Caco-2 (cell line): Measurements from ENCODE around the gene ANXA5. TPM values are rescaled to one million over a fixed set of nuclear protein-coding genes. Genes with fewer than 3 reads are reported as not detected.

ENCODE experiments used
- BruUV-seq: library from RNA; stranded (reverse); fragments of 400-500 nt; replicated peaks from 2 replicates; lab custom pipeline; 2021; lab: Mats Ljungman, UMichigan
- CTCF ChIA-PET: fragments of 300-600 bp; sonication (Branson Sonifier 250); formaldehyde crosslinking; loops from one replicate; lab custom pipeline; 2022; ENCODE audit warnings: antibody characterized with exemption; lab: Charles Lee
- POLR2A ChIA-PET: fragments of 300-600 bp; sonication (Branson Sonifier 250); formaldehyde crosslinking; loops from one replicate; lab custom pipeline; 2022; ENCODE audit warnings: antibody characterized with exemption; lab: Charles Lee
- DNase-seq, 2 experiments: peaks; one replicate each; pipeline versions ENCODE4 v3.0.0 to v3.0.0-alpha.2; 2020 to 2022
- H3K27me3 ChIP-seq: replicated peaks from 2 replicates; pipeline ENCODE4 v1.6.0; 2011; ENCODE audit warnings: low read length; ENCODE audit not compliant: control insufficient read depth, insufficient read depth
- H3K36me3 ChIP-seq: 2 replicates; pipeline ENCODE4 v1.5.1; 2011; ENCODE audit warnings: low read length; ENCODE audit not compliant: control insufficient read depth, insufficient read depth
- H3K4me1 ChIP-seq: fragments of 250-450 bp; sonication (Bioruptor Pico); 2 replicates; pipeline ENCODE4 v1.5.1; 2020; ENCODE audit warnings: mild to moderate bottlenecking
- H3K4me3 ChIP-seq: 2 replicates; pipeline ENCODE4 v1.5.1; 2011; ENCODE audit warnings: low read depth, mild to moderate bottlenecking, control low read depth, low read length
- H3K9me3 ChIP-seq: fragments of 250-450 bp; sonication (Bioruptor Pico); 2 replicates; pipeline ENCODE4 v1.5.1; 2020; ENCODE audit warnings: mild to moderate bottlenecking, moderate library complexity
- H3K27ac Mint-ChIP-seq: one replicate; pipeline ENCODE4 v1.8.0; 2022; ENCODE audit warnings: mixed read lengths; ENCODE audit not compliant: unreplicated experiment
- H3K27me3 Mint-ChIP-seq: one replicate; pipeline ENCODE4 v1.8.0; 2022; ENCODE audit warnings: mixed read lengths; ENCODE audit not compliant: insufficient read depth, unreplicated experiment
- H3K36me3 Mint-ChIP-seq: one replicate; pipeline ENCODE4 v1.8.0; 2022; ENCODE audit warnings: mild to moderate bottlenecking, mixed read lengths; ENCODE audit not compliant: insufficient read depth, unreplicated experiment
- H3K4me1 Mint-ChIP-seq: one replicate; pipeline ENCODE4 v1.8.0; 2022; ENCODE audit warnings: low read depth, mixed read lengths; ENCODE audit not compliant: unreplicated experiment
- H3K4me3 Mint-ChIP-seq: one replicate; pipeline ENCODE4 v1.8.0; 2022; ENCODE audit warnings: mild to moderate bottlenecking, moderate library complexity, mixed read lengths; ENCODE audit not compliant: unreplicated experiment
- H3K9me3 Mint-ChIP-seq: one replicate; pipeline ENCODE4 v1.8.0; 2022; ENCODE audit warnings: mixed read lengths; ENCODE audit not compliant: unreplicated experiment
- CTCF ChIP-seq, 2 experiments: fragments of 200-600 bp in 1 of 2; IDR thresholded peaks; 1 replicate in 1 of 2; 2 replicates in 1 of 2; pipeline versions ENCODE4 v1.5.1 to v1.8.0; 2011 to 2022; ENCODE audit warnings: antibody characterized with exemption in 1 of 2, control low read depth in 1 of 2, inconsistent platforms in 1 of 2, low read depth in 1 of 2, low read length in 1 of 2, mild to moderate bottlenecking in 1 of 2, moderate library complexity in 1 of 2; ENCODE audit not compliant: insufficient read depth in 1 of 2, severe bottlenecking in 1 of 2, unreplicated experiment in 1 of 2
- intact Hi-C: fragments of 100-400 bp; cut with micrococcal nuclease; formaldehyde crosslinking; loops from one replicate; pipeline ENCODE4 v1.10.0; 2022; ENCODE audit not compliant: unreplicated experiment
- total RNA-seq: library from RNA; stranded (reverse); gene quantifications from 2 replicates; pipeline ENCODE4 v1.2.3, GENCODE V29; 2022

Gene ANXA5
- total RNA-seq, 1 experiment from 2014 or later = 359 TPM

DNA sequence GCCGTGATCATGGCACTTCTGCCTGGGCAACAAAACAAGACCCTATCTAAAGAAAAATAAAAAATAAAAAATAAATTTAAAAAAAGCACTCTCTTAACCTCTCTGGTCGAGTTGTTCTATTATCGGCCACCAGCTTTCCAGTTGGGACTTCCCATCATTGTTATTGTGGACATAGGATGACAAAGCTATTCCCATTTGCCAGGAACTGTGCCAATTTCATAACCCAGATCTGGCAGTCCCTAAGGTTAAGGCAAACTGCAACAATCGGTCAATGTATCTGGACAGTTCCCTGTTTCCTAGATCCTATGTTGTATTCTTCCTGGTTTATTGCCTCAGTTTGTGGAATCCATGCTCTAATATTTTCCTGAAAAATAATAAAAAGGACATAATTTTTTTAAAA, 17.8 kb upstream of the ANXA5 start:
- intact Hi-C loops = no loop called here
- CTCF ChIA-PET = no interaction called here
- no peaks in the 10 kb centered on the region for H3K27me3 Mint-ChIP-seq
- H3K36me3 Mint-ChIP-seq = peaks cover 6% of the 10 kb centered on the region
- no peaks in the 10 kb centered on the region for H3K9me3 Mint-ChIP-seq
- DNase-seq = no peak
- H3K9me3 ChIP-seq = no peaks in the 10 kb centered on the region
- no peak overlapping the region for H3K4me3 ChIP-seq
- peaks cover 19% of the 10 kb centered on the region for H3K4me1 Mint-ChIP-seq
- H3K36me3 ChIP-seq = no peaks in the 10 kb centered on the region
- no peak overlapping the region for H3K4me3 Mint-ChIP-seq
- BruUV-seq = no TSS peak
- TF ChIP-seq CTCF (IDR thresholded peaks at IDR 0.05; ENCODE audit: insufficient read depth in 1 of 2, low read depth in 1 of 2, low read length in 1 of 2, severe bottlenecking in 1 of 2, unreplicated experiment in 1 of 2) = no peak
- no peaks in the 10 kb centered on the region for H3K27me3 ChIP-seq
- POLR2A ChIA-PET = no interaction called here
- peaks cover 5% of the 10 kb centered on the region; the same call in 1 of the 2 replicates for H3K4me1 ChIP-seq
- H3K27ac Mint-ChIP-seq = no peak overlapping the region

GRCh38 chr4:121712783-121713182, 16.0 kb upstream of the ANXA5 start:
- no peak for TF ChIP-seq CTCF (IDR thresholded peaks at IDR 0.05; ENCODE audit: insufficient read depth in 1 of 2, low read depth in 1 of 2, low read length in 1 of 2, severe bottlenecking in 1 of 2, unreplicated experiment in 1 of 2)
- ChIA-PET POLR2A (no interaction called here), CTCF (no interaction called here)
- Histone ChIP-seq H3K27me3 (no peaks in the 10 kb centered on the region), H3K36me3 (no peaks in the 10 kb centered on the region), H3K4me3 (no peak overlapping the region), H3K9me3 (no peaks in the 10 kb centered on the region), H3K4me1 (peaks cover 5% of the 10 kb centered on the region; the same call in 1 of the 2 replicates)
- H3K27me3 Mint-ChIP-seq = no peaks in the 10 kb centered on the region
- BruUV-seq = no TSS peak
- H3K9me3 Mint-ChIP-seq = no peaks in the 10 kb centered on the region
- H3K27ac Mint-ChIP-seq = peak overlapping the region; percentile 91
- intact Hi-C loops = no loop called here
- no peak overlapping the region for H3K4me3 Mint-ChIP-seq
- H3K36me3 Mint-ChIP-seq = peaks cover 6% of the 10 kb centered on the region
- no peak for DNase-seq
- peaks cover 19% of the 10 kb centered on the region for H3K4me1 Mint-ChIP-seq

DNA sequence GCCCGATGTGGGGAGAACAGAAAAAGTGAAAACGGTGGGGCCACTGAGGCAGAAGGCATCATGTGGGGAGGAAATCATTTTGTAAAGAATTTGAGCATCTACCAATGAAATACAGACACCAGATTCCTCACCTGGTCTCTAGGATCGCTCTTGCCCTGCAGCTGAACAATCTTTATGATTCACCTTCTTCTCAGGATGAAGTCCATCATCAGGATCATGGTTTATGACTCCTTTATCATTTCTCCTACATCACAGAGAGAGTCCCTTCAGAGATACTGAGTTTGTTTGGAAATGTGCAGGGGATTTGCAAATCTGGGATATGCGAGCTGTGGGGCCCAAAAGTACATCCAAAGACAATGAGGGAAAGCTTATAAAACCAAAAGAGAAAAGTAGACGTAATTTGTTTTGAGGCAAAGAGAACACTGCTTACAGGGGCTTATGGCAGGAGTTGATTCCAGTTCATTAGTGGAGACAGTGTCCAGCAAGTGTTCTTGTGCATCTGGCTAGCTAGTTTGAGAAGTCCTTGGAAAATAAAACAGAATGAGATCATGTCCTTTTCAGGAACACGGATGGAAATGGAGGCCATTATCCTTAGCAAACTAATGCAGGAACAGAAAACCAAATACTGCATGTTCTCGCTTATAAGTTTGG, 15.3 kb upstream of the ANXA5 start:
- Mint-ChIP-seq H3K4me1 (peaks cover 25% of the 10 kb centered on the region), H3K27ac (peak overlapping the region; percentile 91), H3K27me3 (no peaks in the 10 kb centered on the region), H3K36me3 (peaks cover 6% of the 10 kb centered on the region), H3K4me3 (peak overlapping the region; percentile 81), H3K9me3 (no peaks in the 10 kb centered on the region)
- intact Hi-C loops = no loop called here
- Histone ChIP-seq H3K36me3 (no peaks in the 10 kb centered on the region), H3K4me3 (peak overlapping the region; percentile 23), H3K4me1 (peaks cover 5% of the 10 kb centered on the region; the same call in 1 of the 2 replicates), H3K27me3 (no peaks in the 10 kb centered on the region), H3K9me3 (no peaks in the 10 kb centered on the region)
- TSS peak; percentile 94 for BruUV-seq
- ChIA-PET POLR2A (interaction anchor here (0.8 to 1.2 kb wide), 2 partner anchors 15 to 35 kb away, joined by 3 to 6 read pairs; partner anchors contain the start of gene ANXA5), CTCF (interaction anchor here (1.6 kb wide), 1 partner anchor 15 kb away, joined by 6 read pairs; the partner anchor contains the start of gene ANXA5)
- no peak for TF ChIP-seq CTCF (IDR thresholded peaks at IDR 0.05; ENCODE audit: insufficient read depth in 1 of 2, low read depth in 1 of 2, low read length in 1 of 2, severe bottlenecking in 1 of 2, unreplicated experiment in 1 of 2)
- DNase-seq = no peak
